HG03342 (cell line): ENCODE results near the gene PDSS1.
"Not testable (repeated sequence)": the region's sequence is repeated elsewhere in the genome, so short reads cannot be mapped to it uniquely, and the experiment has no call there.

Experiments used
- ATAC-seq: cut with Tn5 transposase; IDR thresholded peaks from one replicate; pipeline ENCODE4 v1.9.1; 2021; ENCODE audit warnings: mild to moderate bottlenecking, moderate library complexity; ENCODE audit not compliant: unreplicated experiment

Gene PDSS1

DNA sequence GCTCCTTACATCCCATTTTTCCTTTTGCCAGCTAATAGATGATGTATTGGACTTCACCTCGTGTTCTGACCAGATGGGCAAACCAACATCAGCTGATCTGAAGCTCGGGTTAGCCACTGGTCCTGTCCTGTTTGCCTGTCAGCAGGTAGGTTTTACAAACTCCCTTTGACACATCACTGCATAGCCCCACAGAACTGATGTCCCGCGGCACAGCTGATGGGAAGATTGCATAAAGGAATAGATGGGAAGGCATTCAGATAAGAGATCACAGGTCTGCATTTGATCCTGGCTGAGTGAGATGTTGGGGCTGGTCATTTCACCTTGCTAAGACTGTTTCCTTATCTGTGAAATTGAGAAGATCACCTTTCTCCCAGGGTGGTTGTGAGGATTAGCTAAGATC, 37.9 kb downstream of the PDSS1 start:
- ATAC-seq: no peak

DNA sequence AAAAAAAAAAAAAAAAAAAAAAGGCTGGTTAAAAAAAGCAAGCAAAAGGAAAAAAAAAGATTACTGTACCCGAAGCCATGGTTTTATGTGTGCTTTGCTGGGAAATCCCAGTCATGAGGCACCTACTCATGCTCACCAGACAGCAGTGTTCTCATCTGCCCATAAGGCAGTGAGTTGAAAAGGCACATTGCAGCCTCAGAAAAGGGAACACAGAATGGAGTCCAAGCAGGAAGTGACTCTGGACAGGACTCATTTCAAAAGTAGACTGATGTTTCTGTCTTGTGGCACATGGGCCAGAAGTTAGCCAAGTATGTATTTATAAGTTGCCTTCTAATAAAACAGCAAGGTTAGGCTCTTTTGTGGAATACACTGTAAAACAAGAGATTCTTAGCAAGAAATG, 40.2 kb downstream of the PDSS1 start:
- ATAC-seq: peak; percentile 73

DNA sequence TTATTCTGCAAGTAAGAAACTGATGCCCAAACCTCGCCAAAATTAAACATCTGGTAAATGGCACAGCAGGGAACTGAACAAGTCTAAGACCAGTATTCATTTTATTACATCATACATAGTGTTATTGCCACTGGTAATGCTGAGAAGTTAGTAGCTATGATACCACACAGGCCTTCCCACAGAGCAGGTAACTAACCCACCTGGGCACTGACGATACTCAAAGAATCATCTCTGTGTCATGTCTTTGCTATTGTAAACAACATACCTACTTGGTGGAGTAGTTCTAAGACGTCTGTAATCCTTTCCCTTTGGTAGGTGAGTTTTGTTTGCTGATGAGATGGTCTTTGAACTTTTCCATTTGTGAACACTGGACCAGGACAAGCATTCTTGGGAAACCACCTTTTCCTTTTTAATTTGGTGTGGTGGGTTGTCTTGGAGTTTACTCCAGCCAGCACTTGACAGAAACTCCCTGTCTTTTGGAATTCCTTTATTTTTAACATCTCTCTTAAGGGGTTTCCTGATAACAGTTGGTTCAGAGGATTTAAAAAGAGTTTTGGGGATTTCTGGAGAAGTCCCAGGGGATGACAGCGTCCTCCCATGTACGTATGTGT, 40.9 kb downstream of the PDSS1 start:
- no peak for ATAC-seq

DNA sequence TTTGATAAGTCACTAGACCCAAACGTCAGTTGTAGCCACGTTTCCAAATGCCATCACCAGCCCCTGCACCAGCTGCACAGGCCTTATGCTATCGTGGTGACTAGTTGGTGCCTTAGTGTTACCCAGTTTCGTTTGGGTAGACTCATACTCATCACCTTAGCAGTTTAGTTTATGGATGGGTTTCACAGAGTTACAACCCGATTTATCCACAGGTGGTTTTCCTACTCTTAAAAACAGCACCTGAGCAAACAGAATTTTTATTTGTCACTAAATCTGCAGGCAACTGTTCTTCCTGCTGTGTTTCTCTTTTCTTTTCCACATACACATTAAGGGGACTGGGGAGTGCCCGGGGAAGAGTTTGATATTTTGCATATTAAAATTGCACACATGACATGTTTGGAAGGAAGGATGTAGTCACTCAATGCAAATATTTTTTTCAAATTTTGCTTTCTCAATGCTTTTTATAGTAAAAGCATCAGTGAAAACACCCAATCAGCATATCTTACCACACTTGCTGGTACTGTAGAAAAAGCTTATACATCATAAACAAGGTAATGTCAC, 41.6 kb downstream of the PDSS1 start:
- ATAC-seq: peak; percentile 41

DNA sequence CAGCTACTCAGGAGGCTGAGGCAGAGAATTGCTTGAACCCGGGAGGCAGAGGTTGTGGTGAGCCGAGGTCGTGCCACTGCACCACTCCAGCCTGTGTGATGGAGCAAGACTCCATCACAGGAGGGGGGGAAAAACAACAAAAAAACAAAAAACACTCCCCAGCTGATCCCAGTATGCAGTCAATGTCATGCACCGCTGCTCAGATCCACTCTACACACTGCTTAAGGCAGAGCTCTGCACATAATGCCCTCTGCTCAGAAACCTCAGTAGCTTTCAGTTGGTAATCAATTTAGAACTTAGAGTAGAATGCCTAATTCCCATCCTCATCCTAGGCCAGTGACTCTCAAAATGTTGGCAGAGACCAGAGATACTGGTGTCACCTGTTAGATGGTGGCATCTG, 43.9 kb downstream of the PDSS1 start:
- no peak for ATAC-seq

DNA sequence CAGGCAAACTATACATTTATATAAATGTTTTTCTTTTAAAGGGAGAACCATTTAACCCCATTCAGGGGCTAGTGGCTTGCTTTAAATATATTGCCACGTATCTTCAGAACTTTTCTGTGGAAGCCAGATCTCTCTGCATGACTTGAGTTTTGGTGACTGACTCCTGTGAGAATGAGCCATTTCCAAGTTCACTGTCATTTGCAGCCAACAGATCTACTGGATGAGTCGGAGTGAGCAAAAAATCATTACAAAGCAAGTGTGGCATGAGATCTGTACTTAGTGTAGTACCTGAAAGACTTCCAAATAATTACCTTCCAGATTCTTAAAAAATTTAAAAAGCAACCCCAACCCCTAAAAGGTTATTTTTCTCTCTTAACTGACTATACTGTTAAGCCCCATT, 45.6 kb downstream of the PDSS1 start:
- no peak for ATAC-seq

DNA sequence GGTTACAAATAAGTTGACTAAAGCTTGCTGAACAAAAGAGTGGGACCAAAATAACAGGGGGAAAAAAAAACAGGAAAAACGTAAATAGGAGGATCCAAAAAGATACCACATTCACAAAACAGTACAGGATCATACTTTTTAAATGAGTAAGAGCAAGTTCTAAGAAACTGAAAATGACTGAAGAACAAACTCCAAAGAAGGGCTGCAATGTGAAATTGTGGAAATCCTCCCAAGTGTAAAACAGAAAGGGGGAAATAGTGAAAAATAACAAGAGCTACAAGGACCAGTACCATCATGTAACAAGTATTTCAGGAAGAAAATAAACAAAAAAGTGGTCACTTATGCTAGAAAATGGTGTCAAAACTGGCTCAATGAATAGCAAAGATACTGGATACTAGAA, 46.3 kb downstream of the PDSS1 start:
- no peak for ATAC-seq

DNA sequence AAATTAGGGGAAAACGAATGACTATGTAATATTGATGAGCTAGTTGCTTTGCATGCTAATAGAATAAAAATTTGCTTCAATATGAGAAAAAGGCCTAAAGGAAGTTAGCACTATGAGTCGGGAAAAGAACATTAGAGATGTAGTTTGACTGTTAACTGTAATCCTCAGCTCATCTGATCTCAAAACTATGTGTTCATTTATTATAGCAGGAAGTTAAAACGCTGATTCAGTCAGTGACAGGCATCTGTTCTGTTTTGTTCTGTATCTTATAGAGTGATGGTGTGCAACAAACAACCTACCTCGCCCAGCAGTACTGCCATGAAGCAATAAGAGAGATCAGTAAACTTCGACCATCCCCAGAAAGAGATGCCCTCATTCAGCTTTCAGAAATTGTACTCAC, 48.6 kb downstream of the PDSS1 start:
- no peak for ATAC-seq

DNA sequence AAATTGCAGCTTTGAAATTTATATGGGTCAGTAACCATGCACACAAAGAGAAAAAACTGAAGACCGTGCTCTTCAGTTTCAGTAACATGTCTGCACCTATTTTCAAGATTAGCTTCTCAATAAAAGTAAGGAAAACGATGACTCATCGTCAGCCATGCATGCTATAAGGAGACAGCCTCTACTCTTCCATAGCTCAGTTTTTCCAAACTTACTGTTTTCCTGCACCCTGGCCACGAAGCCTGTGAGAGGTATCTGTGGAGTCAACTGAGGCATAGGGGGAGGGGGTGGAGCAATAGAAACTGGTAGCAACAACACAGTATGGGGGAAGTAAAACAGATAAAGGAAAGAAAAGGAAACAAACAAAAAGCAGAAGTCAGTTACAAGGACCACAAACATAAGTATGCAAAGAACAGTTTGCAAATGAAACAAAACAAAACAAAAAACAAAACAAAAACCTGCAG, 58.0 kb downstream of the PDSS1 start:
- peak; percentile 97 for ATAC-seq

DNA sequence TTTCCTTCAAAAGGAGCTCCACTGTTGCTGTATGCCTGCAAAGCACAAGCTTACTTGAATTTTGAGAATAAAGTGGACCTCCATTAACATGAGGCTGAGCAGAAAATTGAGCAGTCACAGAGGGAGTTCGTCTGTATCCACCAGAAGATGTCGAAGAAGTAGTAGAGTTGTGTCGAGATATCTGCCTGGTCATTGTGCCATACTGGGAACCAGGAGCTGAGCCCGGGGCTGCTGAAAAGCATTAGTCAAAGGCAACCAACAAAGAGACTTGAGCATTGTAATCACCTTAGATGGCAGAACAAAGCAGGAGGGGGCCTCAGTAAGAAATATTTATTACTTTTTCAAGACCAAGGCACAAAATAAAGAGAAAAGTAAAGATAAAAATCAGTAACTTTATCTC, 61.5 kb downstream of the PDSS1 start:
- no peak for ATAC-seq

DNA sequence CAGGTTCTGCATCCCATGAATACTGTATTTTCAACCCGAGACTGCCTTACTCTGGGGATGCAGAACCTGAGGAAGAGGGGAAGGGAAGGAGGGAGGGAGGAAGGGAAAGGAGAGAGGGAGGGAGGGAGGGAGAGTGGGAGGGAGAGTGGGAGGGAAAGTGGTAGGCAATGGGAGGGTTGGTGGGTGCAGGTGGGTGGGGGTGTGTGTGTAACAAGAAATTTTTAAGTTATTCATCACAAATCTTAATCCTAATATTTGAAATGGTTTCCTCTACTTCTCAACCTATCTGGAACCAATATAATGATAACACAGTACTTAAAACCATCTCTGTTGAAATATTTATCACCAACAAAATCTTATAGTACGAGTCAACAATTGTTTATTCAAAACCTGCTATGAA, 68.0 kb downstream of the PDSS1 start:
- ATAC-seq: no peak

DNA sequence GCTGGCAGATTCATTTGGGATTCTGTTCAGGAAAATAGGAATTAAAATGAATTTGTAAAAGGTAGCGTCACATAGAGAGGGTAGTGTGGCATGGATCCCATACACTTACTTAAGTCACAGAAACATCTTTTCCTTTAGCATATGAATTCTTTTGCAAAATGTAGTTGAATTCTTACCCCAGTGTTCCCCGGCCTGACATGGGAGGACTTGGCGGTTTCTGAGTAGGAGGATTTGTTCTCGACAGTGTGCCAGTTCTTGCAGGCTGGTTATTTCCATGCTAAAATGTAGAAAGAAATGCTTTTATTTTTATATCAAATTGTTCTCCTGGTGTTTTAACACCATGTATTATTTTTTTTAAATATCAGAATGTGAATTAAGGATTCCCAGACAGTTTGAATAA, 72.6 kb downstream of the PDSS1 start:
- ATAC-seq: no peak

DNA sequence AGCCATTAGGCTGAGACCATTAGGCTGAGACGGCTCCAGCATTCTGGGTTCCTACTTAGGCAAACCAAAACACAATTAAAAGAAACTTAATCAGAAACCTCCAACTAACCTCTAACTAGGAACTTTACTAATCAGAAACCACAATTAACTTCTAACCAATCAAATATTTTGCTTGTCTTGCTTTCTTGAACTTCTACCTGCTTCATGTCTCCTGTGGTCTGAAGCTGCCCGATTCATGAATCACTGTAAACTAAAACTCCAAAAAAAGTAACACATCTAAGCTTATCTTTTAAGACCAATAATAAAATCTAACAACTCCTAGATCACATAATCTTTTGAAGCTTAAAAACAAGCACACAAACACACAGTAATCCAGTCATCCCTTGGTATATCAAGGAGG, 76.1 kb downstream of the PDSS1 start:
- no peak for ATAC-seq

DNA sequence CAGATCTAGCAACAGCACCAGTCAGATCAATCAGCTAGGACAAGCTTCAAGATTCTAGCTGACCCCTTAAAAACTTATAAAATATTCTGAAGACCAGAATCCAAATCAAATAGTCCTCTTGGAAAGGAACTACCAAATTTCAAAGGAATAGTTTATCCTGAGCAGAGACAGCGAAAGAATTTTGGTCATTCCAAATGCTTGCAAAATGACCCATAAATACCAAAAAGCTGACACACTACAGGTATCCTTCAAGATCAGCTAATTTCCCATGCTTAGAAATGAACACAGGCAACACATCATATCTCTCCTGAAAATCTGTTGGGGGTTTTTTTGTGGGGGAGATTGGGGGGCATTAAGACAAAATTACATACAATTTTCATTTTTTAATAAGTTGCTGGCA, 78.8 kb downstream of the PDSS1 start:
- ATAC-seq: no peak

DNA sequence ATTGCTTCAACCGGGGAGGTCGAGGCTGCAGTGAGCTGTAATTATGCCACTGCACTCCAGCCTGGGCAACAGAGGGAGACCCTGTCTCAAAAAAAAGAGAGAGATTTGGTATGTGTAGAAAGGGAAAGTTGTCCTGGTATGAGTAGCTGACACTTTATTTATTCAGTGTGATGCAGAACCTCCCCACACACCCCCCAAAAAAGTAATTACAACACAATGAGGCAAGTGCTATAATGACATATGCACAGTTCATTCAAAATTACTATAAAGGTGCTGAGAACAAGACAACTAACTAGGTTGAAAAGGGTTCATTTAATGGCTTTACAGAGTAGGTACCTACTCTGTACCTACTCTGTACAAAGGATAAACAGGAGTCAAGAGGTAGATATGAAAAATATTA, 80.2 kb downstream of the PDSS1 start:
- ATAC-seq: no peak

DNA sequence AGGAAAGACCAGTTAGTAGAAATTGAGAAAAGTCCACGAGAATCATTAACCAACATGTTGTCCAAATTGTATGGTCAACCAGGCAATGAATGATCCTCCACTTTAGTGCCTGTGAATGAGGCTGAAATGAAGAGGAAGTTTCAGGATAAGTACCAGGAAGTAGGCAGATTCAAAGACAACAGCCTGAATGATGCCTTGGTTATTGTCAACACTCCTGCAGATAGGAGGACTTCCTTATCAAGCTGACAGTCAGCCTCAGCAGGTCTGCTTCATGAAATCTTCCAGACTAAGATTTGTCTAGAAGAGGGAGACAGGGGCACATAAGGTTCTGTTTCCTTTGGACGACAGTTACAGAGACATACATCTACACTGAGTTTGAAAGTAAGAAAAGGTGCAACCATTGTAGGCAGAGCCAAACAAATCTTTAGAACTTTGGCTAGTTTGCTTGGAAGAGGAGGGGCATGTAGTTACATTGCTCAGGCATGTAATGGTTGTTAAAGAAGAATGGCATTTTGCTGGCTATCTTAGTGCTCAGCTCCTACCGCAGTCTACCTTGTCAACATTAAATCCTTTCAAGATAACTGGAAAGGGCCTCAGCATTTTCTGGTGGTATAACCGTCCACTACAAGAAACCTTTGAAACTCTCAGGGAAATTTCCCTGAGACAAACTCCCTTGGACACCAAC, 81.8 kb downstream of the PDSS1 start:
- ATAC-seq: no peak

DNA sequence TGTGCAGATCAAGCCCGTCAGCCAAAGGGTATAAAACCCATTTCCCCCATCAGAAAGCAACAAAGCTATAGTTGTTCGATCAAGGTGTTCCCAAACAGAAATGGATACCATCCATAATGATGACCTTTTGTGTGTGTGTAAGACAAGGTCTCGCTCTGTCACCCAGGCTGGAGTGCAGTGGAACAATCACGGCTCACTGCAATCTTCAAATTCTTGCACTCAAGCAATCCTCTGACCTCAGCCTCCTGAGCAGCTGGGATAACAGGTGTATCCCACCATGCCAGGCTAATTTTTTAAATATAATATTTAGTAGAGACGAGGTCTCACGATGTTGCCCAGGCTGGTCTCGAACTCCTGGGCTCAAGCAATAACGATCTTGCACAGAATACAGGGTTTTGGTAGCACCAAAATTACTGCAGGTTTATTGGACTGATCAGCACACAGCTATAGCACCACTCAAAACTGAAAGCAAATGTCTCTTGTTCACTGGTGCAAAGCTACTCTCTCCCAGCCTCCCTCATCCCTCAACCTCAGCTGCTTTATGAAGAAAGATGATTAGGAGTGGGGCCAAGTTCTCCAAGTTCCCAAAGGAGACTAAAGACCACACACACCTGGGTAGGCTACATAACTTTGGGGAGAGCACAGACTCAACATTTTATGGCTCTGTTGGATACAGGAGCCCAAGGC, 82.7 kb downstream of the PDSS1 start:
- peak; percentile 41 for ATAC-seq

DNA sequence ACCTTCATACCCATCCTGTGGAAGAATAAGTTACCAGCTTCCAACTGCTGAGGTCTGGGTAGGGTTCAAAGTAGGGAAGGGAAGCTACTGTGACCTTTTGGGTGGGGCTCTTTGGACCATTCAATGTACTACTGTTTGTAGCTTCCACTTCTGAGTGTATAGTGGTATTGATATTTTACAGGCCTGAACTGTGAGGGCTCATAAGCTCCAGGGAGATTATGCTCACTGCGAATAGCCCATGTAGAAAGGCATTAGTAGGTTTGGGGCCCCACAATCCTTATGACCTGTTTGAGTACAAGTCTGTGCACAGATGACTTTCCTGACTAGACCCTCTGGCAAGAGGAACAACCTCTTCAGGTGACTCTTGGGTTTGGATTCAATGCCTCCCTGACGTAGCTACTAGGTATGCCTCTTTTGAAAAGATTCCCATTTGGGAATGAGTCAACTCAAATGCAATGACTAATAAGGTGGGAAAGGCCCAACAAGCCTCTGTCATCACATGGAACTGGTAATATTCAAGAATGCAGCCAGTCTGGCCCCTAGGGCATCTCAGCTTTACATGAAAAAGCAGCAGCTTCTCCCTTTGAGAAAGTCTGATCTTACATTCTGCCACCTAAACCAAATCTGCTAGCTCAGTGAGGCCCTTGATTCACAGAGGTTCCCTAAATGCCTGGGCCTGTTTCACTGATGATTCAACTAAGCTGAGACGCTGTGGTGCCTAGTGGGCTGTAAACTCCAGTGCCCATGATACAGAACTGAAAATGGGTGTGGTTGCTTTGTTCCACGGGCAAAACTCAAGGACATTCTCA, 83.5 kb downstream of the PDSS1 start:
- peak; percentile 46 for ATAC-seq

DNA sequence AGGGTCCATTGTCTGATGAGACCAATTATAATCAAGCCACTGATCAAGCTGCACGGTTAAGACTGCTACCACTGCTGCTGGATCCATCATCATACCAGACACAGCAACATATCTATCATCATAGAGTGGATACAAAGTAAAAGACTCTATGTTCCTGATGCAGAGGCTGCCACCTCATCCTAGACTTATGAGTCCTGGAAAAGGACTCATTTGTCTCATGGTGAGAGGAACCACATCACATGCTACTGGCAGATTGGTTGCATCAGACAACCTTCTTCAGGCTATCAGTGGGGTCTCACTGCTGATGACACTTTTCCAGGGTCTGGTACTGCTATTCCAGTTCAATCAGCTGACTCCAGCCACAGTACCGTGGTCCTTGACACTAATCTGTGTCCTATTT, 84.3 kb downstream of the PDSS1 start:
- ATAC-seq: peak; percentile 12

DNA sequence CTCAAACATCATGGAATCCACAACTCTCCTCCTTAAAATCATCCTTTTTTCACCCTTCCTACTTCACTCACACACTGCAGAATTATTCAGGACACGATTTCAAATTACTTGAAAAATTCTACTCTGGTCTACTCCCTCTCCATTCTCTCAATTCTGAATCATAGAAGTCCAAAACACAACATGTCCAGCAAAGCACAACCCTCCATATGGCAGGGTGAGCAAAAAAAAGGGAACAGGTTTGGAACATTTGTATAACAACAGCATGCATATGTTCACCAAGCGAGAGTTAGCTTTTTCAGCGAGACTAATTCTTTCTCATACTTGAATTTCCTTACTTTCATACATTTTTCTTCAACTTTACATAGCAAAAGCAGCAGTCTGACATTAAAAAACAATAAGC, 89.9 kb downstream of the PDSS1 start:
- no peak for ATAC-seq

DNA sequence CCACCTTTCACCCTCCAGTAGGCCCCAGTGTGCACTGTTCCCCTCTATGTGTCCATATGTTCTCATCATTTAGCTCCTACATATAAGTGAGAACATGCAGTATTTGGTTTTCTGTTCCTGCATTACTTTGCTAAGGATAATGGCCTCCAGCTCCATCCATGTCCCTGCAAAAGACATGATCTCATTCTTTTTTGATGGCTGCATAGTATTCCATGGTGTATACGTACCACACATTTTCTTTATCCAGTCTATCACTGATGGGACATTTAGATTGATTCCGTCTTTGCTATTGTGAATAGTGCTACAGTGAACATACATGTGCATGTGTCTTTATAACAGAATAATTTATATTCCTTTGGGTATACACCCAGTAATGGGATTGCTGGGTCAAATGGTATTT, 92.3 kb downstream of the PDSS1 start:
- not testable (repeated sequence) for ATAC-seq
